ENCODE measurements around the gene IL19. TPM values are rescaled to one million over a fixed set of nuclear protein-coding genes. Genes with fewer than 3 reads are reported as not detected.

IL19 gene
- total and polyA plus RNA-seq, 3 donors from 2014 or later: 0.37 TPM; not detected in 2

DNA sequence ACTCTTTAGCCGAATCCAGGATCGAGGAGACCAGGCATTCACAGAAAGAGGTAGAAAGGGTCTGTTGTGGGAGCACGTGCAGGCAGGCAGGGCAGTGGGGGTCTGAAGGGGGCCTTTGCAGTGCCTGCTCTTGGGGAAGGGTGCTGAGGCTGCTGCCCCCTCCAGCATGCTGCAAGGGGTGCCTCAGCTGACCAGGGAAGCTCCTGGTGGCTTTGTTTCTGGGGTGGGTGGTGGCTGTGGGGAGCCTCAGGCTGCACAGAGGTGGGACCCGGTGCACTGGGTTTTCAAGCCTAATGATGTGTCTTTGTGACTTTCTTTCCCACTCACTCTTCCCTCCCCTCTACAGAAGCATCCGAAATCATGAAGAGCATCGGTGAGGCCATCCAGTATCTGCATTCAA lies 41.5 kb upstream of the IL19 start:
- intact Hi-C loops (cut with DNase I; ENCODE audit: low total_unique reads): no loop called here
- 87 to 98% methylated on average over 6 of the region's 6 CpGs for WGBS, 2 donors
- DNase-seq: no peak
- peaks cover 14% of the 10 kb centered on the region for H3K4me1 ChIP-seq
- H3K4me3 ChIP-seq: no peak overlapping the region
- H3K9me3 ChIP-seq: no peaks in the 10 kb centered on the region
- H3K36me3 ChIP-seq (ENCODE audit: low read depth, missing control alignments): no peaks in the 10 kb centered on the region
- no peaks in the 10 kb centered on the region for H3K27me3 ChIP-seq
- no peak overlapping the region for H3K27ac ChIP-seq
- TF ChIP-seq POLR2A (IDR thresholded peaks at IDR 0.05): no peak
- TF ChIP-seq, protein P1, sequence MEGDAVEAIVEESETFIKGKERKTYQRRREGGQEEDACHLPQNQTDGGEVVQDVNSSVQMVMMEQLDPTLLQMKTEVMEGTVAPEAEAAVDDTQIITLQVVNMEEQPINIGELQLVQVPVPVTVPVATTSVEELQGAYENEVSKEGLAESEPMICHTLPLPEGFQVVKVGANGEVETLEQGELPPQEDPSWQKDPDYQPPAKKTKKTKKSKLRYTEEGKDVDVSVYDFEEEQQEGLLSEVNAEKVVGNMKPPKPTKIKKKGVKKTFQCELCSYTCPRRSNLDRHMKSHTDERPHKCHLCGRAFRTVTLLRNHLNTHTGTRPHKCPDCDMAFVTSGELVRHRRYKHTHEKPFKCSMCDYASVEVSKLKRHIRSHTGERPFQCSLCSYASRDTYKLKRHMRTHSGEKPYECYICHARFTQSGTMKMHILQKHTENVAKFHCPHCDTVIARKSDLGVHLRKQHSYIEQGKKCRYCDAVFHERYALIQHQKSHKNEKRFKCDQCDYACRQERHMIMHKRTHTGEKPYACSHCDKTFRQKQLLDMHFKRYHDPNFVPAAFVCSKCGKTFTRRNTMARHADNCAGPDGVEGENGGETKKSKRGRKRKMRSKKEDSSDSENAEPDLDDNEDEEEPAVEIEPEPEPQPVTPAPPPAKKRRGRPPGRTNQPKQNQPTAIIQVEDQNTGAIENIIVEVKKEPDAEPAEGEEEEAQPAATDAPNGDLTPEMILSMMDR (IDR thresholded peaks at IDR 0.05): no peak

DNA sequence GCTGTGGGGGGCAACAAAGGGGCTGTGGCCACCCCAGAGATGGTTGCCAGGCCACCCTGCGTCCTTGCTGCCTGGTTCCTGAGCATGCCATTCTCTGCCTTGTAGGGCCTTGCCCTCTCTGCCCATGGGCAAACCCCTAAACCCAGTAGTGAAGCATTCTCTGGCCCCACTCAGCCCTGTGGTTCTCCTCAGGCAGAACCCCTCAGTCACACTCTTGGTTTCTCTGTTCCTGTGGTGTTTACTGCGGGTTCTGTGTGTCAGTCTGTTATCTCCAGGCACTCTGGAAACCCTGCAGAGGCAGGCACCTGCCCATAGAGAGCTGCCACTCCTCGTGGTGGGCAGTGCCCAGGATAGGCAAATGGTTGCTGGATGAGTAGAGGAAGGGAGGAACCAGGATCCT lies 41.1 kb upstream of the IL19 start:
- Histone ChIP-seq H3K4me3 (no peak overlapping the region), H3K4me1 (peaks cover 14% of the 10 kb centered on the region), H3K36me3 (ENCODE audit: low read depth, missing control alignments) (no peaks in the 10 kb centered on the region), H3K27ac (no peak overlapping the region), H3K27me3 (no peaks in the 10 kb centered on the region), H3K9me3 (no peaks in the 10 kb centered on the region)
- no peak for TF ChIP-seq POLR2A (IDR thresholded peaks at IDR 0.05)
- TF ChIP-seq, protein P1 (IDR thresholded peaks at IDR 0.05): no peak
- WGBS, 2 donors: 85 to 97% methylated on average over 3 of the region's 3 CpGs
- intact Hi-C loops (cut with DNase I; ENCODE audit: low total_unique reads): no loop called here
- no peak for DNase-seq

DNA sequence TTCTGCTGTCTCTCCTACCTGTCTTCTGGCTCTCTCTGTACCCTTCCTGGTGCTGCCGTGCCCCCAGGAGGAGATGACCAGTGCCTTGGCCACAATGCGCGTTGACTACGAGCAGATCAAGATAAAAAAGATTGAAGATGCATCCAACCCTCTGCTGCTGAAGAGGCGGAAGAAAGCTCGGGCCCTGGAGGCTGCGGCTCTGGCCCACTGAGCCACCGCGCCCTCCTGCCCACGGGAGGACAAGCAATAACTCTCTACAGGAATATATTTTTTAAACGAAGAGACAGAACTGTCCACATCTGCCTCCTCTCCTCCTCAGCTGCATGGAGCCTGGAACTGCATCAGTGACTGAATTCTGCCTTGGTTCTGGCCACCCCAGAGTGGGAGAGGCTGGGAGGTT lies 38.1 kb upstream of the IL19 start:
- H3K4me3 ChIP-seq: no peak overlapping the region
- no peak for DNase-seq
- 73 to 80% methylated on average over 11 of the region's 11 CpGs for WGBS, 2 donors
- intact Hi-C loops (cut with DNase I; ENCODE audit: low total_unique reads): no loop called here
- H3K9me3 ChIP-seq: no peaks in the 10 kb centered on the region
- H3K36me3 ChIP-seq (ENCODE audit: low read depth, missing control alignments): no peaks in the 10 kb centered on the region
- no peak for TF ChIP-seq POLR2A (IDR thresholded peaks at IDR 0.05)
- TF ChIP-seq, protein P1 (IDR thresholded peaks at IDR 0.05): no peak
- H3K27ac ChIP-seq: no peak overlapping the region
- peaks cover 9% of the 10 kb centered on the region for H3K4me1 ChIP-seq
- H3K27me3 ChIP-seq: no peaks in the 10 kb centered on the region

DNA sequence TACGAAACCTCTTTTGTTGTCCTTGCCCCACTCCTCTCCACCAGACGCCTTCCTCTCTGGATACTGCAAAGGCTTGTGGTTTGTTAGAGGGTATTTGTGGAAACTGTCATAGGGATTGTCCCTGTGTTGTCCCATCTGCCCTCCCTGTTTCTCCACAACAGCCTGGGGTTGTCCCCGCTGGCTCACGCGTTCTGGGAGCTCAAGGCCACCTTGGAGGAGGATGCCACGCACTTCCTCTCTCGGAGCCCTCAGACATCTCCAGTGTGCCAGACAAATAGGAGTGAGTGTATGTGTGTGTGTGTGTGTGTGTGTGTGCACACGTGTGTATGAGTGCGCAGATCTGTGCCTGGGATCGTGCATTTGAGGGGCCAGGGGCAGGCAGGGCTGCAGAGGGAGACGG lies 37.6 kb upstream of the IL19 start:
- Histone ChIP-seq H3K9me3 (no peaks in the 10 kb centered on the region), H3K4me3 (no peak overlapping the region), H3K27me3 (no peaks in the 10 kb centered on the region), H3K27ac (no peak overlapping the region), H3K36me3 (ENCODE audit: low read depth, missing control alignments) (no peaks in the 10 kb centered on the region), H3K4me1 (peaks cover 14% of the 10 kb centered on the region)
- intact Hi-C loops (cut with DNase I; ENCODE audit: low total_unique reads): no loop called here
- TF ChIP-seq, protein P1 (IDR thresholded peaks at IDR 0.05): no peak
- no peak for TF ChIP-seq POLR2A (IDR thresholded peaks at IDR 0.05)
- peak; percentile 70 for DNase-seq
- WGBS, 2 donors: 55 to 82% methylated on average over 9 to 11 of the region's 11 CpGs

DNA sequence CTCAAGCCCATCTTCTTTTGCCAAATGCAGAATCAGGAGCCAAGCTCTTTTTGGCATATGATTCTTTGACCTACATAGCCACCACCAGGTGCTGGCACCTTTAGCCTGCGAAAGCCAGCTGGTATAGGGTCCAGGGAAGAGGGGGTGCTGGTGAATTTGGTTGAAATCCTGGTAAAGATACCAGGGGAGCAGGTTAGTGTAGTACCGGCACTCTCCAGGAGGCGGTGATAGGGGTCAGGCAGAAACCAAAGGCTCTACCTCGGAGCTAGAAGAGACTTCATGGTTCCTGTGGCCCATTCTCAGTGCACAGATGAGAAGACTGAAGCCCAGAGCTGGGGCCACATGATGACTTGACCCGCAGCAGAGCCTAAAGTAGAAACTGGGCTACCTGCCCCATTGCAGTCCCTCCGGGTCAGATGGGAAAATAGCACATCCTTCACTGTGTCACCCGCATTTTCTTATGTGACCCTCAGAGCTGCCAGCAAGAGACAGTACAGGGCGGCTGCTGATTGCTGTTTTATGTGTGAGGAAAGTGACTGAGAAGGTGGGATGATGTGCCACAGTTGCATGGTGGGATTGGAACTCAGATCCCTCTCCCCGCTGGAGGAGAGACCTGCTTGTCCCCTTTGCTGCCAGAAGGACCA lies 36.0 kb upstream of the IL19 start:
- Histone ChIP-seq H3K4me1 (peaks cover 19% of the 10 kb centered on the region), H3K27me3 (no peaks in the 10 kb centered on the region), H3K36me3 (ENCODE audit: low read depth, missing control alignments) (no peaks in the 10 kb centered on the region), H3K27ac (no peak overlapping the region), H3K4me3 (no peak overlapping the region), H3K9me3 (no peaks in the 10 kb centered on the region)
- intact Hi-C loops (cut with DNase I; ENCODE audit: low total_unique reads): loop anchor here (5.0 kb wide), 1 partner anchor 178 kb away; no protein-coding TSS in a partner anchor
- WGBS, 2 donors: 70 to 83% methylated on average over 8 to 9 of the region's 9 CpGs
- TF ChIP-seq, protein P1 (IDR thresholded peaks at IDR 0.05): peak; percentile 59 to 71 (median 69)
- no peak for TF ChIP-seq POLR2A (IDR thresholded peaks at IDR 0.05)
- peak; percentile 62 for DNase-seq
